Epithelial cell of esophagus (primary cell): ENCODE results near the gene XAF1.
"Not testable (repeated sequence)": the region's sequence is repeated elsewhere in the genome, so short reads cannot be mapped to it uniquely, and the experiment has no call there.

Experiments
- DNase-seq: peaks from one replicate; pipeline ENCODE4 v3.0.0; 2010; ENCODE audit warnings: low read depth
- H3K4me3 ChIP-seq: 2 replicates; pipeline ENCODE4 v1.5.1; 2011; ENCODE audit warnings: mild to moderate bottlenecking, low read length, control low read depth
- TF ChIP-seq, protein P1 (sequence below): IDR thresholded peaks from 2 replicates; pipeline ENCODE4 v1.5.1; 2011; ENCODE audit warnings: low read depth, mild to moderate bottlenecking, low read length, control low read depth, inconsistent platforms; ENCODE audit not compliant: insufficient read depth; ENCODE audit errors: missing control alignments

Gene XAF1

DNA sequence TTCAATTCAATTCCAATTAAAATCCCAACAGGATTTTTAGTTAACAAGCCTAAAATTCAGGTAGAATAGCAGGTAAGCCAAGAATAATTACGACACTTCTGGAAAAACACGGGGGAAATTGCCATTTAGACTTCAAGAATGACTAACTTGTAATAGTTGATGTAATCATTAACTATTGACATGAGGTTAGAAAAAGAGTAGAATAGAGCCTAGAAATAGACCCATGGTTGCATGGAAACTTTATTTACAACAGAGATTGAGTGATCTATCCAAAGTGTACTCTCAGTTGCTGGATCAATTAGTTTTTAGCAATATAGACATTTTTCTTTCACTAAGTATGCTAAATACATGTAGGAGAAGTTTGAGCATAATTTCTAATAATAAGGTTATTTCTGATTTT lies 39.1 kb upstream of the XAF1 start:
- no peak overlapping the region for H3K4me3 ChIP-seq
- TF ChIP-seq, protein P1, sequence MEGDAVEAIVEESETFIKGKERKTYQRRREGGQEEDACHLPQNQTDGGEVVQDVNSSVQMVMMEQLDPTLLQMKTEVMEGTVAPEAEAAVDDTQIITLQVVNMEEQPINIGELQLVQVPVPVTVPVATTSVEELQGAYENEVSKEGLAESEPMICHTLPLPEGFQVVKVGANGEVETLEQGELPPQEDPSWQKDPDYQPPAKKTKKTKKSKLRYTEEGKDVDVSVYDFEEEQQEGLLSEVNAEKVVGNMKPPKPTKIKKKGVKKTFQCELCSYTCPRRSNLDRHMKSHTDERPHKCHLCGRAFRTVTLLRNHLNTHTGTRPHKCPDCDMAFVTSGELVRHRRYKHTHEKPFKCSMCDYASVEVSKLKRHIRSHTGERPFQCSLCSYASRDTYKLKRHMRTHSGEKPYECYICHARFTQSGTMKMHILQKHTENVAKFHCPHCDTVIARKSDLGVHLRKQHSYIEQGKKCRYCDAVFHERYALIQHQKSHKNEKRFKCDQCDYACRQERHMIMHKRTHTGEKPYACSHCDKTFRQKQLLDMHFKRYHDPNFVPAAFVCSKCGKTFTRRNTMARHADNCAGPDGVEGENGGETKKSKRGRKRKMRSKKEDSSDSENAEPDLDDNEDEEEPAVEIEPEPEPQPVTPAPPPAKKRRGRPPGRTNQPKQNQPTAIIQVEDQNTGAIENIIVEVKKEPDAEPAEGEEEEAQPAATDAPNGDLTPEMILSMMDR, result no peak
- DNase-seq, result no peak

DNA sequence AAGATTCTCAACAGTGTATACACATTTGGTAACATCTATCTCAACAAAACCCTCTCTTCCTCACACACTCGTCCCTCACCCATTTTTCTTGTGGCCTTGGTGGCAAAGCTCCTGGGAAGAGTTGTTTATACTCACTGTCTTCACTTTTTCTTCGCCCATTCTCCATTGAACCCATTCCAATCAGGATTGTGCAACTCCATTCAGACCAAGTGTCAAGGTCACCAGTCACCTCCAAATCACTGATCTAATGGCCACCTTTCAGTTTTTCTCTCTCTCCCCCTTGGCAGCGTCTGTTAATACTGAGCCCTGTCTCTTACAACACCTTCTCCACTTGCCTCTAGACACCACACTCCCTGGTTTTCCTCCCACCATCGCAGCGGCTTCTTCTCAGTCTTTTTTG lies 34.1 kb upstream of the XAF1 start:
- DNase-seq, result no peak
- no peak overlapping the region for H3K4me3 ChIP-seq
- TF ChIP-seq, protein P1, result no peak

DNA sequence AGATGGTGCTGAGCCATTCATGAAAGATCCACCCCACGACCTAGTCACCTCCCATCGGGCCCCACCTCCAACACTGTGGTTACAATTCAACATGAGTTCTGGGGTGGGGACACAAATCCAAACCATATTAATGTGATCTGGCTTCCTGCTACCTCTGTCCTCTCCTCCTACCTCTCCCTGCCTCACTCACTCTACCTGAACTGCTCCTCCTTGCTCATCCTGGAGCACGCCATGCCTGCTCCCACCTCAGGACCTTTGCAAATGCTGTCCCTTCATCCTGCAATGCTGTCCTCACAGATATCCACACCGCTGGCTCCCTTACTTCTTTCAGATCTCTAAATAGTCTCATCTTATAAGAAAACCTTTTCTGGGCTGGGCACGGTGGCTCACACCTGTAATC lies 31.8 kb upstream of the XAF1 start:
- no peak for DNase-seq
- no peak overlapping the region for H3K4me3 ChIP-seq
- TF ChIP-seq, protein P1, result no peak

DNA sequence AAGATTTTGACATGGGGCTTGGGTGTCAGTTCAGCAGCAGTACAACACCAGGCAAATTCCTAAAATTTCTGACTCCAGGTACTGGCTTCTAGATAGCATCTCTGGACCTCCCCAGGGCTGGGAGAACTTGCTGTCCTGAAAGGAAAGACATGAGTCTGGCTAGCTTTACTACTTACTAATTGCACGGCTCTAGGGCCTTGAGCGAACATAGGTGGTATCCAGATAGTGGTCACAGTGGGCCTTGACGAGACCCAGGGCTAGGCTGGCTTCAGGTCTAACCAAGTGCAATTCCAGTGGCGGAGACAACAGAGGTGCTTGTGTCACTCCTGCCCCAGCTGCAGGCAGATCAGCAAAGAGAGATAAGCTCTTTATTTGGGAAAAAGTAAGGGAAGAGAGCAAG lies 26.3 kb upstream of the XAF1 start:
- TF ChIP-seq, protein P1, result no peak
- no peak overlapping the region for H3K4me3 ChIP-seq
- DNase-seq, result no peak

DNA sequence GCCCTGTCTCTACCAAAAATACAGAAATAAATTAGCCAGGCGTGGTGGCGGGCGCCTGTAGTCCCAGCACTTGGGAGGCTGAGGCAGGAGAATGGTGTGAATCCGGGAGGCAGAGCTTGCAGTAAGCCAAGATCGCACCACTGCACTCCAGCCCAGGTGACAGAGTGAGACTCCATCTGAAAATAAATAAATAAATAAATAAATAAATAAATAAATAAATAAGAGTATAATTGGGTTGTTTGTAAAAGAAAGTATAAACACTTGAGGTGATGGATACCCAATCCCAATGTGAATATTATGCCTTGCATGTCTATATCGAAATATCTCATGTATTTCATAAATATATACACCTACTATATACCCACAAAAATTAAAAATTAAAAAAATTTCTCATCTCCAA lies 9.2 kb upstream of the XAF1 start:
- not testable (repeated sequence) for H3K4me3 ChIP-seq, DNase-seq

DNA sequence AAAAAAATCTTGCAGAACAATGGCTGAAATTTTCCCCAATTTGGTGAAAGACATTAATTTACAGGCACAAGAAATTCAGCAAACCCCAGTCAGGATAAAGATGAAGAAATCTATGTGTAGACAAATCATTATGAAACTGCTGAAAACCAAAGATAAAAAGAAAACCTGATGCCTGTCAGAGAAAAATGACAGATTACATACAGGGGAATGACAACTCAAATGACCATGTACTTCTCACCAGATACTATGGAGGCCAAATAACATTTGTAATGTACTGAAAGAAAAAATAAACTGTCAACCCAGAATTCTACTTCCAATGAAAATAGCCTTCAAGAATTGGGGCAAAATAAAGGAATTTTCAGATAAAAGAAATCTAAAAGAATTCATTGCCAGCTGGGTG lies 7.2 kb upstream of the XAF1 start:
- no peak for DNase-seq
- TF ChIP-seq, protein P1, result no peak

DNA sequence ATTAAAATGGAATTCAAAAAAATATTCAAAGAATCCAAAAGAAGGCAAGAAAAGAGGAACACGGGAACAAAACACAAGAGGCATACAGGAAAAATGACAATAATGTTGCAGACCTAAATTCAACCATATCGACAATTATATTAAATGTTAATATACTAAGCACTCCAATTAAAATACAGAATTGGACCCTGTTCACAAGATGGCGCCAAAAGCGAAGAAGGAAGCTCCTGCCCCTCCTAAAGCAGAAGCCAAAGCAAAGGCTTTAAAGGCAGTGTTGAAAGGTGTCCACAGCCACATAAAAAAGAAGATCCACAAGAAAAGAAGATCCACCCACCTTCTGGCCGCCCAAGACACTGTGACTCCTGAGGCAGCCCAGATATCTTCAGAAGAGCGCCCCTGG lies 6.3 kb upstream of the XAF1 start:
- no peak overlapping the region for H3K4me3 ChIP-seq
- TF ChIP-seq, protein P1, result no peak
- peak; percentile 10 for DNase-seq

More for the DNA sequence above, 7.2 kb upstream of the XAF1 start:
- no peak overlapping the region for H3K4me3 ChIP-seq
